ENCODE data around the gene ARHGAP11A. TPM values are rescaled to one million over a fixed set of nuclear protein-coding genes. Genes with fewer than 3 reads are reported as not detected.

The ARHGAP11A gene
- total and polyA plus RNA-seq, 4 experiments from 2014 or later, result 2.5 to 8.8 (median 6.5) TPM

GRCh38 chr15:32657198-32657883 lies 42.0 kb downstream of the ARHGAP11A start:
- Histone ChIP-seq H3K9me3 (ENCODE audit: control insufficient read depth in 1 of 2, low read length in 2 of 2) (no peaks in the 10 kb centered on the region), H3K4me1 (ENCODE audit: insufficient read depth, low read length) (peaks cover 12% of the 10 kb centered on the region), H3K36me3 (ENCODE audit: insufficient read depth, low read length) (no peaks in the 10 kb centered on the region), H3K27ac (ENCODE audit: low read depth, low read length) (no peak overlapping the region), H3K4me3 (ENCODE audit: low read length in 2 of 2) (no peak overlapping the region), H3K27me3 (ENCODE audit: insufficient read depth, low read length) (no peaks in the 10 kb centered on the region)
- ChIA-PET CTCF (ENCODE audit: partially characterized antibody) (interaction anchor here (3.9 to 7.3 kb wide), 2 partner anchors 7 to 9 kb away, joined by 23 to 71 read pairs; no protein-coding TSS in a partner anchor), POLR2A (ENCODE audit: partially characterized antibody) (no interaction called here)
- peak in 3 of 5 donors; percentile 9 to 18 (median 15) for DNase-seq
- Mint-ChIP-seq H3K27ac (peak overlapping the region in 6 of 7 donors; percentile 9 to 50 (median 37)), H3K36me3 (no peaks in the 10 kb centered on the region), H3K4me3 (peak overlapping the region; percentile 3 to 74 (median 50)), H3K4me1 (peaks cover 8 to 10% (median 10%) of the 10 kb centered on the region in 4 donors), H3K9me3 (no peaks in the 10 kb centered on the region), H3K27me3 (no peaks in the 10 kb centered on the region)
- intact Hi-C loops (cut with micrococcal nuclease), result no loop called here

GRCh38 chr15:32657941-32658340 lies 42.6 kb downstream of the ARHGAP11A start:
- Mint-ChIP-seq H3K36me3 (no peaks in the 10 kb centered on the region), H3K4me1 (peaks cover 13 to 16% (median 15%) of the 10 kb centered on the region in 4 donors), H3K9me3 (no peaks in the 10 kb centered on the region), H3K27me3 (no peaks in the 10 kb centered on the region), H3K4me3 (peak overlapping the region in 1 of 8 donors; percentile 57), H3K27ac (peak overlapping the region in 4 of 7 donors; percentile 1 to 50 (median 26))
- no peaks in the 10 kb centered on the region for H3K9me3 ChIP-seq (ENCODE audit: control insufficient read depth in 1 of 2, low read length in 2 of 2)
- intact Hi-C loops (cut with micrococcal nuclease), result no loop called here
- no peak overlapping the region for H3K27ac ChIP-seq (ENCODE audit: low read depth, low read length)
- ChIA-PET POLR2A (ENCODE audit: partially characterized antibody) (no interaction called here), CTCF (ENCODE audit: partially characterized antibody) (interaction anchor here (3.9 to 7.3 kb wide), 2 partner anchors 8 to 9 kb away, joined by 23 to 71 read pairs; no protein-coding TSS in a partner anchor)
- H3K4me1 ChIP-seq (ENCODE audit: insufficient read depth, low read length), result peaks cover 12% of the 10 kb centered on the region
- no peak overlapping the region for H3K4me3 ChIP-seq (ENCODE audit: low read length in 2 of 2)
- DNase-seq, result no peak
- no peaks in the 10 kb centered on the region for H3K36me3 ChIP-seq (ENCODE audit: insufficient read depth, low read length)
- no peaks in the 10 kb centered on the region for H3K27me3 ChIP-seq (ENCODE audit: insufficient read depth, low read length)

DNA sequence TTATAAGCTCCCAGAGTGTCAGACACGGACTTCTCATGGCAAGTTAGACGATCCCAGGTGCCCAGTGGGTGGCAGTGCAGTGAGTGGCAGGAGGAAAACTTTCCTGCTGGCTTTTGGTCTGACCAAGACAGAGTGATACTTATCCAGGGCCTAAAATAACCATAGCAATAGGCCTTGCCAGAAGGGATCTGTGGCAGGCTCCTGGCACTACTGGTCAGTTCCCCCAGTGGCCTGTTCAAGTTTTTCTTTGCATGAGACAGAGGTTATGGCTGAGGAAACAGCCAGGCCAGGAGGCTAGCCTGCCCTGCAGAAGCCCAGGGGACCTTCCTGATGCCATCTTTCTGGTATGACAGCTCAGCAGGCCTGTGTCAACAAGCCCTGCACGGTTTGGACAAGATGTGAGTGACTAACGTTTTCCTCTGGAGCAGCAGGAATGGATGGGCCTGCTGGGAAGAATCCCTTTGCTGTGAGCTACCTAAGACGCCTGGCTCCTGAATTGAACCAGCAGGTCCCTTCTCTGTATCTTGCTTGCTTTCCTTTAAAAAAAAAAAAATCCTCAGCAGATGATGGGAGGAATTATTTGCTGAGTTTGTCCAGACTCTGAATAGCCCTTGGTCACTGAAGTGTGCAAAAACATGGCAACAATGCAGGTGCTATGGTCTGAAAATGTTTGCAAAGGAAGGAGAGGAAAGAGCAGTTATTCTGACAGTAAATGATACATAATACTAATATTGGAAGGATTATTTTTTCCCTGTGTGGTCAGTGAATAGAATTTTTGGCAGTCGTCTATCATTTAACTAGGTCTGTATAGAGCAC lies 44.2 kb downstream of the ARHGAP11A start:
- Histone ChIP-seq H3K4me3 (ENCODE audit: low read length in 2 of 2) (no peak overlapping the region), H3K36me3 (ENCODE audit: insufficient read depth, low read length) (no peaks in the 10 kb centered on the region), H3K4me1 (ENCODE audit: insufficient read depth, low read length) (peaks cover 12% of the 10 kb centered on the region), H3K27ac (ENCODE audit: low read depth, low read length) (no peak overlapping the region), H3K9me3 (ENCODE audit: control insufficient read depth in 1 of 2, low read length in 2 of 2) (no peaks in the 10 kb centered on the region), H3K27me3 (ENCODE audit: insufficient read depth, low read length) (no peaks in the 10 kb centered on the region)
- H3K36me3 Mint-ChIP-seq, result no peaks in the 10 kb centered on the region
- no peaks in the 10 kb centered on the region for H3K27me3 Mint-ChIP-seq
- H3K9me3 Mint-ChIP-seq, result no peaks in the 10 kb centered on the region
- peaks cover 13 to 16% (median 15%) of the 10 kb centered on the region in 4 donors for H3K4me1 Mint-ChIP-seq
- no peak overlapping the region for H3K27ac Mint-ChIP-seq
- ChIA-PET CTCF (ENCODE audit: partially characterized antibody) (interaction anchor here (1.0 to 7.3 kb wide), 3 partner anchors 9 to 13 kb away, joined by 3 to 71 read pairs (median 4); no protein-coding TSS in a partner anchor), POLR2A (ENCODE audit: partially characterized antibody) (no interaction called here)
- intact Hi-C loops (cut with micrococcal nuclease), result no loop called here
- no peak for DNase-seq
- no peak overlapping the region for H3K4me3 Mint-ChIP-seq

GRCh38 chr15:32663671-32664070 lies 48.4 kb downstream of the ARHGAP11A start:
- peaks cover 5 to 6% (median 5%) of the 10 kb centered on the region in 4 donors for H3K4me1 Mint-ChIP-seq
- Histone ChIP-seq H3K27ac (ENCODE audit: low read depth, low read length) (no peak overlapping the region), H3K27me3 (ENCODE audit: insufficient read depth, low read length) (no peaks in the 10 kb centered on the region), H3K4me3 (ENCODE audit: low read length in 2 of 2) (no peak overlapping the region), H3K4me1 (ENCODE audit: insufficient read depth, low read length) (no peaks in the 10 kb centered on the region), H3K36me3 (ENCODE audit: insufficient read depth, low read length) (no peaks in the 10 kb centered on the region), H3K9me3 (ENCODE audit: control insufficient read depth in 1 of 2, low read length in 2 of 2) (no peaks in the 10 kb centered on the region)
- H3K27me3 Mint-ChIP-seq, result no peaks in the 10 kb centered on the region
- H3K4me3 Mint-ChIP-seq, result no peak overlapping the region
- POLR2A ChIA-PET (ENCODE audit: partially characterized antibody), result no interaction called here
- H3K27ac Mint-ChIP-seq, result no peak overlapping the region
- intact Hi-C loops (cut with micrococcal nuclease), result no loop called here
- CTCF ChIA-PET (ENCODE audit: partially characterized antibody), result interaction anchor here (1.0 to 7.3 kb wide), 6 partner anchors 10 to 1037 kb away, joined by 4 to 71 read pairs (median 11); no protein-coding TSS in a partner anchor
- no peaks in the 10 kb centered on the region for H3K36me3 Mint-ChIP-seq
- no peaks in the 10 kb centered on the region for H3K9me3 Mint-ChIP-seq
- no peak for DNase-seq

- no peaks in the 10 kb centered on the region for H3K4me1 ChIP-seq (ENCODE audit: insufficient read depth, low read length)
- DNase-seq, result no peak
- intact Hi-C loops (cut with micrococcal nuclease), result no loop called here
- no peaks in the 10 kb centered on the region for H3K27me3 ChIP-seq (ENCODE audit: insufficient read depth, low read length)
- no peaks in the 10 kb centered on the region for H3K36me3 ChIP-seq (ENCODE audit: insufficient read depth, low read length)
- Mint-ChIP-seq H3K36me3 (no peaks in the 10 kb centered on the region), H3K27ac (no peak overlapping the region), H3K4me3 (no peak overlapping the region), H3K27me3 (no peaks in the 10 kb centered on the region), H3K4me1 (peaks cover 5 to 6% (median 5%) of the 10 kb centered on the region in 4 donors), H3K9me3 (no peaks in the 10 kb centered on the region)
- POLR2A ChIA-PET (ENCODE audit: partially characterized antibody), result no interaction called here
- no peak overlapping the region for H3K27ac ChIP-seq (ENCODE audit: low read depth, low read length)
- CTCF ChIA-PET (ENCODE audit: partially characterized antibody), result interaction anchor here (0.6 to 4.0 kb wide), 4 partner anchors 8 to 1036 kb away, joined by 3 to 23 read pairs (median 7); no protein-coding TSS in a partner anchor
- H3K9me3 ChIP-seq (ENCODE audit: control insufficient read depth in 1 of 2, low read length in 2 of 2), result no peaks in the 10 kb centered on the region
- no peak overlapping the region for H3K4me3 ChIP-seq (ENCODE audit: low read length in 2 of 2)
Measured at GRCh38 chr15:32664796-32665195, 49.5 kb downstream of the ARHGAP11A start.

GRCh38 chr15:32667321-32667720 lies 52.0 kb downstream of the ARHGAP11A start:
- H3K36me3 ChIP-seq (ENCODE audit: insufficient read depth, low read length), result no peaks in the 10 kb centered on the region
- H3K27me3 Mint-ChIP-seq, result no peaks in the 10 kb centered on the region
- ChIA-PET POLR2A (ENCODE audit: partially characterized antibody) (no interaction called here), CTCF (ENCODE audit: partially characterized antibody) (interaction anchor here (4.0 kb wide), 1 partner anchor 11 kb away, joined by 23 read pairs; no protein-coding TSS in a partner anchor)
- H3K4me1 ChIP-seq (ENCODE audit: insufficient read depth, low read length), result no peaks in the 10 kb centered on the region
- H3K27ac Mint-ChIP-seq, result no peak overlapping the region
- H3K27ac ChIP-seq (ENCODE audit: low read depth, low read length), result no peak overlapping the region
- intact Hi-C loops (cut with micrococcal nuclease), result no loop called here
- no peaks in the 10 kb centered on the region for H3K36me3 Mint-ChIP-seq
- H3K4me3 ChIP-seq (ENCODE audit: low read length in 2 of 2), result no peak overlapping the region
- H3K4me3 Mint-ChIP-seq, result no peak overlapping the region
- no peaks in the 10 kb centered on the region for H3K27me3 ChIP-seq (ENCODE audit: insufficient read depth, low read length)
- DNase-seq, result no peak
- peaks cover 5% of the 10 kb centered on the region in 4 donors for H3K4me1 Mint-ChIP-seq
- H3K9me3 ChIP-seq (ENCODE audit: control insufficient read depth in 1 of 2, low read length in 2 of 2), result no peaks in the 10 kb centered on the region
- no peaks in the 10 kb centered on the region for H3K9me3 Mint-ChIP-seq

GRCh38 chr15:32668942-32669341 lies 53.6 kb downstream of the ARHGAP11A start:
- no peaks in the 10 kb centered on the region for H3K4me1 ChIP-seq (ENCODE audit: insufficient read depth, low read length)
- POLR2A ChIA-PET (ENCODE audit: partially characterized antibody), result no interaction called here
- H3K27ac Mint-ChIP-seq, result no peak overlapping the region

More at GRCh38 chr15:32668942-32669341, 53.6 kb downstream of the ARHGAP11A start:
- no peak overlapping the region for H3K27ac ChIP-seq (ENCODE audit: low read depth, low read length)
- H3K9me3 ChIP-seq (ENCODE audit: control insufficient read depth in 1 of 2, low read length in 2 of 2), result no peaks in the 10 kb centered on the region
- Mint-ChIP-seq H3K36me3 (no peaks in the 10 kb centered on the region), H3K4me1 (no peaks in the 10 kb centered on the region), H3K27me3 (no peaks in the 10 kb centered on the region), H3K9me3 (no peaks in the 10 kb centered on the region), H3K4me3 (no peak overlapping the region)
- no peaks in the 10 kb centered on the region for H3K36me3 ChIP-seq (ENCODE audit: insufficient read depth, low read length)
- intact Hi-C loops (cut with micrococcal nuclease), result no loop called here
- DNase-seq, result no peak
- no peak overlapping the region for H3K4me3 ChIP-seq (ENCODE audit: low read length in 2 of 2)
- CTCF ChIA-PET (ENCODE audit: partially characterized antibody), result interaction anchor here (1.1 to 1.2 kb wide), 3 partner anchors 8 to 18 kb away, joined by 3 read pairs; no protein-coding TSS in a partner anchor
- no peaks in the 10 kb centered on the region for H3K27me3 ChIP-seq (ENCODE audit: insufficient read depth, low read length)
